ENCODE measurements around the gene IGSF22. TPM values are rescaled to one million over a fixed set of nuclear protein-coding genes. Genes with fewer than 3 reads are reported as not detected.

The IGSF22 gene
- total RNA-seq, 1 donor from 2014 or later, result 2.3 TPM

DNA sequence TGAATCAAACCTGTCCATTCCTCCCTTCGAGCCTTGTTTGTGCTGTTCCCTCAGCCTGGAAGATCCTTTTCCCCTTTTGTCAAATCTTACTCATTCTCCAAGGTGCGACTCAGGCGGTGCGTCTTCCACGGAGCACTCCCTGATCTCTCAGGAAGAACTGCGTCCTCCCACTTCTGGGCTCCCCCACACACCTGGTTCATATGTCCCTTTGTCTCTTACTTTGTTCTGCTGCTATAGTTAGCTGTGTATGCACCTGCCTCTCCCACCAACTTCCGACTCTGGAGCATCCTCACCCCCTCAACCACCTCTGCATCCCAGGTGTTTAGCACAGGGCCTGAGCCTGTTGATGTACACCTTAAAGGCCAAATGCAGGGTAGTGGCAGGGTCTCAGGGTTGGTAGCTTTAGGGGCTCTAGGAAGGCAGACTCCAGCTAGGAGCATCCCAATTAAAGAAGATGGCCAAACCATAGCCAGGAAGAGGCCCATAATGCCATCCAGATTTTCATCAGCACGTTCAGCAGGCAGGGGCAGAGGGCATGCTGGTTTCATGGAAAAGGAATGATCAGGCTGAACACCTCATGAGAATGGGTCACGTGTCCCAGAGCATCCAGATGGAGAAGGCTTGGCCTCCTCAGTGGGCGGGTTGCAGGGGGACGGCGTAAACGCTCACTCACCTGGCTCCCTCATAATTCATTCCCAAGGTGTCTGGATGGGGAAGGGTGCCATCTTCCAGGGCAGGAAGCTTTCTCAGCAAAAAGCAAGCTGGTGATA, 45.5 kb upstream of the IGSF22 start:
- Histone ChIP-seq H3K27me3 (ENCODE audit: low read depth) (no peaks in the 10 kb centered on the region), H3K4me1 (no peaks in the 10 kb centered on the region), H3K36me3 (no peaks in the 10 kb centered on the region), H3K9me3 (no peaks in the 10 kb centered on the region), H3K27ac (no peak overlapping the region), H3K4me3 (no peak overlapping the region)
- ATAC-seq (no peak), DNase-seq (no peak)
- TF ChIP-seq, protein P1, sequence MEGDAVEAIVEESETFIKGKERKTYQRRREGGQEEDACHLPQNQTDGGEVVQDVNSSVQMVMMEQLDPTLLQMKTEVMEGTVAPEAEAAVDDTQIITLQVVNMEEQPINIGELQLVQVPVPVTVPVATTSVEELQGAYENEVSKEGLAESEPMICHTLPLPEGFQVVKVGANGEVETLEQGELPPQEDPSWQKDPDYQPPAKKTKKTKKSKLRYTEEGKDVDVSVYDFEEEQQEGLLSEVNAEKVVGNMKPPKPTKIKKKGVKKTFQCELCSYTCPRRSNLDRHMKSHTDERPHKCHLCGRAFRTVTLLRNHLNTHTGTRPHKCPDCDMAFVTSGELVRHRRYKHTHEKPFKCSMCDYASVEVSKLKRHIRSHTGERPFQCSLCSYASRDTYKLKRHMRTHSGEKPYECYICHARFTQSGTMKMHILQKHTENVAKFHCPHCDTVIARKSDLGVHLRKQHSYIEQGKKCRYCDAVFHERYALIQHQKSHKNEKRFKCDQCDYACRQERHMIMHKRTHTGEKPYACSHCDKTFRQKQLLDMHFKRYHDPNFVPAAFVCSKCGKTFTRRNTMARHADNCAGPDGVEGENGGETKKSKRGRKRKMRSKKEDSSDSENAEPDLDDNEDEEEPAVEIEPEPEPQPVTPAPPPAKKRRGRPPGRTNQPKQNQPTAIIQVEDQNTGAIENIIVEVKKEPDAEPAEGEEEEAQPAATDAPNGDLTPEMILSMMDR (IDR thresholded peaks at IDR 0.05), result no peak
- intact Hi-C loops (cut with DNase I), result no loop called here

DNA sequence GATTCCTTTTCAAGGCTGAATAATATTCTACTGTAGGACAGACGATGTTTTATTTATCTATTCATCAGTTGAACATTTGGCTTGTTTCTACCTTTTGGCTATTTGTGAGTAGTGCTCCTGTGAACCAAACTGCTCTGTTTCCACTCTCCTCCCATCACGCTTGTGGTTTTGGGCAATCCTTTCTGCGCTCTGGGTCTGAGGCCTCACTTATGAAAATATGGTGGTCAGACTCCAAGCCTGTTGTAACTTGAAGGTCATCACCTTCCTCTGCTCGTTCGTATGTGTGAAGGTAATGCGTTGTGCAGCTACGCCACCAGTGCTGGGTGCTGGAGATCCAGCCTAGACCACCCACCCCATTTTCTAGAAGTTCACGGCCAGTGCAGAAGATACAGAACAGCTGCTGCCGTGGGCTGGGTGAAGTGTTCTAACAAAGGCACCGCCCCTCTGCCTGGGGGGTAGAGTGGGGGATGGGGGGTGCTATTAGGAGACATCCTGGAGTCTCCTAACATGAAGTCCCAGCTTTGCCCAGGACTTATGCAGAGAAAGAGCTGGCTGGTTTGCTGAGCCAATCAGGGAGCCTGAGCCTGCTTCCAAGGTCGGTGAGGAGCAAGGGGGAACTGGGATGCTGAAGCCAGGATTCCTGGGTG, 44.6 kb upstream of the IGSF22 start:
- DNase-seq (no peak), ATAC-seq (no peak)
- Histone ChIP-seq H3K4me3 (no peak overlapping the region), H3K9me3 (no peaks in the 10 kb centered on the region), H3K36me3 (no peaks in the 10 kb centered on the region), H3K27me3 (ENCODE audit: low read depth) (no peaks in the 10 kb centered on the region), H3K4me1 (no peaks in the 10 kb centered on the region), H3K27ac (no peak overlapping the region)
- intact Hi-C loops (cut with DNase I), result no loop called here
- TF ChIP-seq, protein P1 (IDR thresholded peaks at IDR 0.05), result no peak

- H3K4me3 ChIP-seq, result no peak overlapping the region
- no peak for ATAC-seq
- no peaks in the 10 kb centered on the region for H3K4me1 ChIP-seq
- H3K27me3 ChIP-seq (ENCODE audit: low read depth), result no peaks in the 10 kb centered on the region
- intact Hi-C loops (cut with DNase I), result no loop called here
- H3K36me3 ChIP-seq, result no peaks in the 10 kb centered on the region
- no peak for DNase-seq
- TF ChIP-seq, protein P1 (IDR thresholded peaks at IDR 0.05), result no peak
- no peaks in the 10 kb centered on the region for H3K9me3 ChIP-seq
- no peak overlapping the region for H3K27ac ChIP-seq
Observed at GRCh38 chr11:18769802-18770456, 43.9 kb upstream of the IGSF22 start.

- no peak for ATAC-seq
- TF ChIP-seq, protein P1 (IDR thresholded peaks at IDR 0.05), result no peak
- Histone ChIP-seq H3K9me3 (no peaks in the 10 kb centered on the region), H3K4me1 (no peaks in the 10 kb centered on the region), H3K27me3 (ENCODE audit: low read depth) (no peaks in the 10 kb centered on the region), H3K27ac (no peak overlapping the region), H3K4me3 (no peak overlapping the region), H3K36me3 (no peaks in the 10 kb centered on the region)
- no peak for DNase-seq
- intact Hi-C loops (cut with DNase I), result no loop called here
Observed at GRCh38 chr11:18768978-18769377, 43.0 kb upstream of the IGSF22 start.

DNA sequence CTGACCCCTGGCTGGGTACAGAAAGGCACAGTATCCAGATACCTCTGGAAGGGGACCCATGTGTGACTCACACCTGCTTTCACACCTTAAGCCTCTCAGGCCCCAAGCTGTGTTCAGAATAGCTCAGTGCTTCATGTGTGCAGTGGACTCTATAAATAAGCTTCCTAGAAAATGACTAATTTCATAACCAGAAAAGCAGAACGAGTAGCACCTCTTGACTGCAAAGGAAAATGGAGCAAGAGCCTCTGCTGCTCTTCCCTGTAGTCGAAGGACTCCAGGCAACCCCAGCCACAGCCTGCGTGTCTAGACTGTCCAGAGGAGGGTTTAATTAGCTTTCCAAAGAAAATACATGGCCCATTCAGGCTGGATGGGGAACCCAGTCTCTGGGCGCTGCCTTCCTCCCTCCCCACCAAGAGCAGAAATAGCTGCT, 42.5 kb upstream of the IGSF22 start:
- ATAC-seq, result peak; percentile 23 to 24
- intact Hi-C loops (cut with DNase I), result no loop called here

More for the DNA sequence above, 42.5 kb upstream of the IGSF22 start:
- Histone ChIP-seq H3K4me1 (no peaks in the 10 kb centered on the region), H3K4me3 (no peak overlapping the region), H3K36me3 (no peaks in the 10 kb centered on the region), H3K27me3 (ENCODE audit: low read depth) (no peaks in the 10 kb centered on the region), H3K9me3 (no peaks in the 10 kb centered on the region), H3K27ac (no peak overlapping the region)
- TF ChIP-seq, protein P1 (IDR thresholded peaks at IDR 0.05), result no peak
- DNase-seq, result no peak
